DMS 273 (cell line): Measurements from ENCODE around the gene GNA14.
A peak's percentile ranks its signal among the peaks of the same experiment; 100 is the strongest.

Experiments used
- DNase-seq: peaks from one replicate; lab custom pipeline; 2025; ENCODE audit not compliant: unreplicated experiment; lab: John Stamatoyannopoulos, UW

GNA14 gene

DNA sequence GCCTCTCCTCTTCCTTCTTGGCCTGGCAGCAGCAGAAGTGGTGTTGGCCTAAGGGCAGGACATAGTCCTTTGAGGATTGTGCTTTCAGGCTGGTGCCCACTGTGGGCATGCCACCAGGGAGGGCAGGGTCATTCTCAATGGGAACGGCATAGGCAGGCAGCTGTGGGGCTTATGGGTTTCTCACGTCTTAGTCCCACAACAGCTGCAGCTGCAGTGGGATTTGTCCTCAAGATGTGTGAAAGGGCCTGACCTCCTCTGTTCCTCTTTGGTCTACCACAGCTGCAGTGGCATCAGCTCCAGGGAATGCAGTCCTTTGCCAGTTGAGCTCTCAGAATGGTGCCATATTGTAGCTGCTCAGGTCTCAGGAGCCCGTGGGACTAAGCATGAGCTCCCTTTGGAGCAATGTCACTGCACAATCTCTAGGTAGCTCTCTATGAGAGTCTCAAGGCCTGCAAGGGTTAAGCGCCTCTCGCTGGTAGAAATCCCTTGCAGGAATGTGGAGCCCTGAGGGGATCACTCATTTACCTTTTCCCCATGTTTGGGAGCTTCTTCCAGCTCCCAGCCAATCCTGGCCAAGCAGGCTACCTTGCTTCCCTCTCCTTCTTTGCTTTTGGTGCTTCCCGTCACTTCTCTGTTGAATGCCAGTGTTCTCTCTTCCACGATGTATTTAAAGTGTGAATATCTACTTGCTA, 104.8 kb downstream of the GNA14 start:
- DNase-seq, result no peak

GRCh38 chr9:77541600-77541999, 106.5 kb downstream of the GNA14 start:
- no peak for DNase-seq

- DNase-seq, result no peak
These were observed 107.1 kb downstream of the GNA14 start for GRCh38 chr9:77541055-77541454.

DNA sequence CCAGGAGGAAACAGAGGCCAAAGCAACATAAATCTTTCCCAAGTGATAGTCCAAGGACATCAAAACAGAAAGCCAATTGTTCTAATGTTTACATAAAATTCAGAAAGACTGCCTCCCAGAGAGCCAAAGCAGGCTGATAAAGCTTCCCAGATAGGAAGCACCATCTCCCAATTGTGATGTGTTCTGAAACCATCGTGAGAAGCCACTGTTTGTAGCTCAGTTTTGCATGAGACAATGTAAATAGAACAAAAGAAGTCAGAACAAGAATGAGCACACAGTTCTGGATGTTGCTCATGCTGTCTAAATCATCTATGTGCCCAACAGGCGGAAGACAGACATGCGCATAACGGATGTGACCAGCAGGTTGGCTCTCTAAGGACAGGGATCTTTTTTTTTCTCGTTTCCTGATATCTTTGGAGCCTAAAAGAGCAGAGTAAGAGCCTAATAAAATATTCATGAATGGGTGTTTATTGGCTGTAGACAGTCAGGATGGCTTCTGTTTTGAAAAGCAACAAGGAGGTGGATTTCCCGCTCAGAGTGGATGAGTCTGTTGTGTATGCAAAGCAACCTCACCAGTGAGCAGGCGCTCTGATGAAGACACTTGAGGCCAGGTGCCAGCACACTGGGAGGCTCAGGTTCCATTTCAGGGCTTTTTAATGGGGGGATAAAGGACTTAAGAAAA, 113.6 kb downstream of the GNA14 start:
- DNase-seq, result no peak

- DNase-seq, result no peak
These were observed 114.5 kb downstream of the GNA14 start for GRCh38 chr9:77533671-77534070.

DNA sequence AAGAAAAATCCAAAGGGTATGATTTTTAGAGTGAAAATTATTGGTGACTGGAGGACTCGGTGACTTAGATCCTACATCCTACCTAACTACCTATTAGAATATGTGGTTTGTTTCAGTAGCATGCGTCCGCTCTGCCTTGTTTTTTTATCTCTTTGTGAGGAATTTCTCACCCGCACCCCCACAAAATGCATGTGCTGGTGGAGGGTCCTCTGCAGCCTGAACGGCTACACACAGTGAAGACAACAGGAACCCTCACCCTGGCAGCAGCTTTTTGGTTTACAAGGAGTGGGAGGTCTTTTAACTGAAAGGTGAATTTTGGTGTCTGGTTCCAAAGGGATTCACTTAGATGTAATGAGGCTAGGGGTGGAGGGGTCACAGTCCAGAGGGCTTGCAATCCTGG, 115.5 kb downstream of the GNA14 start:
- no peak for DNase-seq

DNA sequence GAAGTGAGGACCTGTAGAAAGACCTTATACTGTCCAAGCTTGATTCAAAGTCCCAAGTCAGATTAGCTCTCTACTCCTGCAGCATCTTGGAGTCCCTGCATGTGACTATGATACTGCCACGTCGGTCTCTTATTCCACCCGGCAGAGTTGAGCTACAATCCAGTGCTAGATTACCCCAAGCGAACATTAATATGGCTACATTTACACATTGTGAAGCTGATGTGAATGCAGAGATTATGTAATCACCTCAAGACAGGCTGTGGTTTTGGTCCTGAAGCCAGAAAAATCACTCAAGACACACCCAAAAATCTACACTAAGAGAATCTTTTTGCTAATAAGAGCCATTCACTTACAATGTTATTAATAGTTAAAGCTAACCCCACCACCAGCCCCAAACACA, 116.7 kb downstream of the GNA14 start:
- DNase-seq, result no peak

- no peak for DNase-seq
These were observed 124.2 kb downstream of the GNA14 start for GRCh38 chr9:77523891-77524290.

- DNase-seq, result no peak
These were observed 127.0 kb downstream of the GNA14 start for GRCh38 chr9:77521091-77521490.

DNA sequence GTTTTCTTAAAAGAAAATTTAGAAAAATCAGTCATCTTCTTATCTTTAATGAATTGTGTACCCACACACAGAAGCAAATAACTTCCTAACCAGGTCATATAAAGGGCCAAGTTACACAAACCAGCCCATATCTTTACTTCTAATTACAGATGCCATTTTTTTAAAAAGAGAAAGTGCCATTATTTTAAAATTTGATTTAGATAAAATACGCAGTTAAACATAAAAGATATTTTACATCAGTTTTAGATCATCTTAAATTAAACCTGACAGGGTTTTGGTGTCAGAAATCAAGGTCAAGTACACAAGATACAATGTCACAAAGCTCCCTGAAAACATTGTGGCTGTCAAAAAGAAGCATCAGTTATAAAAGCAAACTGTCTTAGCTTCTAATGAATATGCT, 129.4 kb downstream of the GNA14 start:
- DNase-seq, result no peak

DNA sequence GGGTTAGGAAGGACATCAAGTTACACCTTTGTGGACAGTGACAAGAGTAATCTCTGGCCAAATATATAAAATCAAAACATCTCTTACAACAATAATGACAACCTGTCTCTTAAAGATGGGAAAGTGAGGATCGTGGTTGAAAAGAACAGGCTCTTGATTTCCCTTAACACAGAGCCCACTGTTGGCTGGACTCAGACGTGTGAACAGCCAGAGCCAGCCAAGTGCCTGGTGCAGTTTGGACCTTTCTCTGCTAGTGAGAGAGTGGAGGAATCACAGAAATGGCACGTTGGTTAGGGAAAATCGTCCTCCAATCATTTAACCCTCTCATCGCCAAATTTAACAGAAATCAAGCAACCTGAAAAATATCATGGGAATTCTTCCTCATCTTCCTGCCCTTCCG, 131.3 kb downstream of the GNA14 start:
- DNase-seq, result no peak

DNA sequence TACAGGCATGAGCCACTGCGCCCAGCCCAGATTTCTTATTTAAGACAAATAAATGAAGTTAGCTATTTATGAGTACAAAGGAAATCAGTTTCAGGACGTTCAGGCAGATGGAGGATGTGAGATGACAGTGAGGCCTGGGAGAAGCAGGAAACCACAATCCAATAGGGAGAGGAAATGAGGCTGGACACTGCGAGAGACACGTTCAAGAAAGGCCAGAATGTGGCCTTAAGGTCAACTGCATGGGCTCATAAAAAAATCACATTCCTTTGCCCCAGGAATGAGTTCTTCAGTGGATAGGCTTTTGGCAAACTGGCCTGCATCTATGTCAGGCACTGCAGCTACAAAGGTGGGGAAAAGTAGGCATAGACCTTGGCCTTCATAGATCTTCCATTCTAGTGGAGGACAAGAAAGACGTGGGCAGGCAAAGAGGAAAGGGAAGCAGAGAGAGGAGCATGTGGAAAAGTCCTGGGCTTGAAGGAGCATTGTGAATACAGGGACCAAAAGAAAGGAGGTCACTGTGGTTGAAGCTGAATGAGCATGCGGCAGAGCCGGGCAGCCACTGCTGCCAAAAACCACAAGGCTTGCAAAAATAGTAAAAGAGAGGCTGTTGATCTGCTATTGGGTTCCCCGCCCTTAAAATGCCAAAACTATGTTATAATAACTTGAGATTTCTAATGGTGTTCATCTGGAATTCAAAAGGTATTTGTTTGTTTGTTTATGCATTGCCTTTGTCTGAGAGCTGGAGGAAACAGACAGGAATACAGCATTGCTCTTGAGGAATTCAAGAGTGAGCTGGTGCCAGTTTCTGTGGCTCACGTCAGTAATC, 133.0 kb downstream of the GNA14 start:
- no peak for DNase-seq

DNA sequence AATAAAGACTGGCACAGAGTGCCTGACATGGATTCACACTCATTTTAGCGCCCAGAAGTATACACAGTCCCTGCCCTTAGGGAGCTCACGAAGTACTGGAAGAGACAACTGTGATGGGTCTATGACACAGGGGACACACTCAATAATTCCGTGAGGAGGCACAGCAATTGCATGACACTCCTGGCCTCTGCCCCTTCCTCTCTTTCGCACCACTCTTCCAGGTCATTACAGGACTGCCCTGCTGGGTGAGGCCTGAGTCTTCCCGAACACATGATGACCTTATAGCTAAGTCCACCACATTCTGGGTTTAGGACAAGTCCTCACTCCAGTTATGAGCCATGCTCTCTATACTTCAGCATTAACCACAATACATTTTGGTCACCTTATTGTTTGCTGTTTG, 134.7 kb downstream of the GNA14 start:
- no peak for DNase-seq

DNA sequence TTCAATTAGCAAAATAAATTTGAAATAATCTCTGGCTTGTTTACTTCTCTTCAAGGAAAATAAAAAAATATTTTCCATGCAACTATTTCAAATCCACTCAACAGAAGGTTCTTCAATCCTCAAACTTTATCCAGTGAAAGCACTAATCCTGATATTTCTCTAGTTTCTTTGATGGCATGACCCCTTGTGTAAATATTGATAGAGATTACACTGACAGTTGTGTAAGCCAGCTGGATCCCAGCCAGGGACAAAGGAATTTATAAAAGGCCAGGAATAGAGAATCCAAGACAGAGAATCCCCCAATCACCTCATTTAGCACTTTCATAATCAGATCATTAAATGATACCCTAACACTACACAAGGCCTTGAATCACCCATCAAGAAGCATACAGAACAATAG, 135.2 kb downstream of the GNA14 start:
- DNase-seq, result peak; percentile 4

DNA sequence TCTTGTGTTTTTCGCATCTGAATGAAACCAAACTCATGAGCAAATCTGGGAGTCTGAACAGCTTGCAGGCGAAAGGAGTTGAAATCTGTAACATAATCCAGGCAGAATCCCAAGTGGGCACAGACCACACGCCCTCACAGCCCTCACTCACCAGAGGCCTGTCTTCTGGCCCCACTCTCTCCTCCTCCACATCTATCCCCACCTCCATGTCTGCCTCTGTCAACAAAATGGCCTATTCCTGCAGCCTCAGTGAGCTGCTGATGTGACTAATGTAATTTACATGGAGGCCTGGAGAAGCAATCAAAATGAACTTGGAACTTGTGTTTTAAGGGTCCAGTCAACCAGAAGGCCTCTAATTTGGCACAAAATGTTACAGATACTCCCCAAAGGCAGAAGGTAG, 136.6 kb downstream of the GNA14 start:
- DNase-seq, result peak; percentile 39

GRCh38 chr9:77510666-77511065, 137.5 kb downstream of the GNA14 start:
- peak; percentile 35 for DNase-seq

DNA sequence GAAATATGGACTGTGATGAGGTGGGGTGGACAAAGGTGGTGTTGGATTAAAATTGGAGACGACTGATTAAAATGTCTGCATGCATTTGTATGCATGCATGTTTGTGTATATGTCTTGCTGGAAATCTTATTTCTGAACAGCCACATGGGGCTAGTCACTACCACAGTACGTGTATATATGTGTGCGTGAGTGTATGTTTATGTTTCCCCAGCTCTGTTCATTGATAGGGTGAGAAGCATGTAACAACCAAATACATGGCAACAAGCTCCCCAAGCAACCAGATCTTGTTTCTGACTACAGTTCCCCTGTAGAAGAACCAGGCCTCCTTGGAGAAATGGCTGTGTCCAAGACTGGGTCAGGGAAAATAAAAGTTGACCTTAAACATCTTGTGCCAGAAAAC, 139.7 kb downstream of the GNA14 start:
- DNase-seq, result no peak

GRCh38 chr9:77507212-77507961, 140.7 kb downstream of the GNA14 start:
- no peak for DNase-seq

DNA sequence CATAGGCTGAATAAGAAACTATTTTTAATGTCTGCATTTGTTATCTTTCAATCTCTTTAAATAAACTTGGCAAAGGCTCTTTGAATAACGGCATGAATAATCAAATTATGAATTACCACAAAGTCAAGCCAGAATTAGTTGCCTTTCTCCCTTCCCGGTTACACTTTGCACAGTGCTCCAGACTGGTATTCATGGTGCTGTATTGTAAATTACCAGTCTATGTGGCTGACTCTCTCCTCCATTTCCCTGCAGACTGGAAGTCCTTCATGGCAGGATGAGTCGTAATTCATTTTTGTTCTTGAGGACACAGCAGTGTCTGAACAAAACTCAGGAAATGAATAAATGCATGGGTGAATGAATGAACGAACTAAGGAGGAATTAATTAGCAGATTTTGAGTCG, 142.9 kb downstream of the GNA14 start:
- DNase-seq, result no peak

GRCh38 chr9:77502568-77502967, 145.6 kb downstream of the GNA14 start:
- no peak for DNase-seq

GRCh38 chr9:77498891-77499290, 149.2 kb downstream of the GNA14 start:
- DNase-seq, result no peak
